ENCODE data around the gene TASP1. TPM values are rescaled to one million over a fixed set of nuclear protein-coding genes. Genes with fewer than 3 reads are reported as not detected.

TASP1 gene
- total RNA-seq, 2 donors from 2014 or later = 15.8 to 16.6 TPM

- no peaks in the 10 kb centered on the region for H3K36me3 ChIP-seq (ENCODE audit: control insufficient read depth, insufficient read depth, low read length)
- Mint-ChIP-seq H3K27me3 (ENCODE audit: insufficient read depth) (no peaks in the 10 kb centered on the region), H3K4me1 (peaks cover 9% of the 10 kb centered on the region), H3K36me3 (ENCODE audit: low read depth) (no peaks in the 10 kb centered on the region), H3K4me3 (no peak overlapping the region), H3K9me3 (peaks cover 2% of the 10 kb centered on the region), H3K27ac (no peak overlapping the region)
- H3K4me3 ChIP-seq (ENCODE audit: low read length) = no peak overlapping the region
- no peak overlapping the region for H3K27ac ChIP-seq (ENCODE audit: low read depth, low read length)
- TF ChIP-seq, protein P1, sequence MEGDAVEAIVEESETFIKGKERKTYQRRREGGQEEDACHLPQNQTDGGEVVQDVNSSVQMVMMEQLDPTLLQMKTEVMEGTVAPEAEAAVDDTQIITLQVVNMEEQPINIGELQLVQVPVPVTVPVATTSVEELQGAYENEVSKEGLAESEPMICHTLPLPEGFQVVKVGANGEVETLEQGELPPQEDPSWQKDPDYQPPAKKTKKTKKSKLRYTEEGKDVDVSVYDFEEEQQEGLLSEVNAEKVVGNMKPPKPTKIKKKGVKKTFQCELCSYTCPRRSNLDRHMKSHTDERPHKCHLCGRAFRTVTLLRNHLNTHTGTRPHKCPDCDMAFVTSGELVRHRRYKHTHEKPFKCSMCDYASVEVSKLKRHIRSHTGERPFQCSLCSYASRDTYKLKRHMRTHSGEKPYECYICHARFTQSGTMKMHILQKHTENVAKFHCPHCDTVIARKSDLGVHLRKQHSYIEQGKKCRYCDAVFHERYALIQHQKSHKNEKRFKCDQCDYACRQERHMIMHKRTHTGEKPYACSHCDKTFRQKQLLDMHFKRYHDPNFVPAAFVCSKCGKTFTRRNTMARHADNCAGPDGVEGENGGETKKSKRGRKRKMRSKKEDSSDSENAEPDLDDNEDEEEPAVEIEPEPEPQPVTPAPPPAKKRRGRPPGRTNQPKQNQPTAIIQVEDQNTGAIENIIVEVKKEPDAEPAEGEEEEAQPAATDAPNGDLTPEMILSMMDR (conservative IDR thresholded peaks at IDR 0.05) = no peak
- no peaks in the 10 kb centered on the region for H3K27me3 ChIP-seq (ENCODE audit: control insufficient read depth, insufficient read depth, low read length, poor library complexity, severe bottlenecking)
- H3K9me3 ChIP-seq (ENCODE audit: control insufficient read depth, low read length) = no peaks in the 10 kb centered on the region
- no peak for DNase-seq
- H3K9ac ChIP-seq (ENCODE audit: extremely low read depth, low read length, poor library complexity, severe bottlenecking) = no peak overlapping the region
- no peaks in the 10 kb centered on the region for H3K4me1 ChIP-seq (ENCODE audit: control insufficient read depth, insufficient read depth, low read length)
These were observed 31.4 kb upstream of the TASP1 start for GRCh38 chr20:13670160-13670559.

GRCh38 chr20:13665709-13666395 lies 27.1 kb upstream of the TASP1 start:
- Histone ChIP-seq H3K9ac (ENCODE audit: extremely low read depth, low read length, poor library complexity, severe bottlenecking) (no peak overlapping the region), H3K4me3 (ENCODE audit: low read length) (no peak overlapping the region), H3K36me3 (ENCODE audit: control insufficient read depth, insufficient read depth, low read length) (no peaks in the 10 kb centered on the region), H3K4me1 (ENCODE audit: control insufficient read depth, insufficient read depth, low read length) (no peaks in the 10 kb centered on the region), H3K9me3 (ENCODE audit: control insufficient read depth, low read length) (no peaks in the 10 kb centered on the region), H3K27ac (ENCODE audit: low read depth, low read length) (no peak overlapping the region), H3K27me3 (ENCODE audit: control insufficient read depth, insufficient read depth, low read length, poor library complexity, severe bottlenecking) (no peaks in the 10 kb centered on the region)
- WGBS, 2 experiments (ENCODE audit: insufficient coverage in 1 of 2, insufficient read length in 1 of 2) = 85 to 92% methylated on average over 3 to 7 of the region's 7 CpGs
- Mint-ChIP-seq H3K9me3 (no peaks in the 10 kb centered on the region), H3K4me3 (no peak overlapping the region), H3K4me1 (peaks cover 9% of the 10 kb centered on the region), H3K36me3 (ENCODE audit: low read depth) (no peaks in the 10 kb centered on the region), H3K27ac (no peak overlapping the region), H3K27me3 (ENCODE audit: insufficient read depth) (peaks cover 2% of the 10 kb centered on the region)
- TF ChIP-seq, protein P1 (conservative IDR thresholded peaks at IDR 0.05) = no peak
- DNase-seq = no peak

DNA sequence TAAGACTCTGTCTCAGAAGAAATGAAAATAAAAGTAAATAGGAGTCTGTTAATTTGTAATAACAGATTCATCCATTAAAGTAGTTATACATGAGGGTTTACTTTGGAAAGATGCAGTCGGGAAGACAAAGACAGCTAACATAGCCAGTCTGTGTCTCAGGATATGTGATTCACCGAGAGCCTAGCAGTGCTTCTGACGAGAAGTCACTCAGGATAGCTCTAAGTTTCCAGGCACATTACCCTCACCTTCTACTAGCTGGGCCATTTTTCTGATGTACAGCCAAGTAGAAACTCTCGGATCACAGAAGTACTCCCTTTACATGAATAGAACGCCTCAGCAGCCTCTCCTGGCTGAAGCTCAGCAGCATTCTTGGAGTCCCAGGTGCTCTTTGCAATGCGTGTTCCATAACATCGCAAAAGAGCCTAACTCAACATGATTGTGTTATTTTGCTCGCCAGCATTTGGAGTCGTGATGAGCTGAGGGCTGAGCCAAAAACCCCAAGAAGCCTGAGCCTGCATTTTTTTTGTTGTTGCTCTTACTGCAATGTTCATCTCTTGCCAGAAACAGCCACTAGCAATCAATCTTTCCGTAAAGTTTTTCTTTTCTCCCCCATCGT lies 22.4 kb upstream of the TASP1 start:
- TF ChIP-seq, protein P1 (conservative IDR thresholded peaks at IDR 0.05) = no peak
- Mint-ChIP-seq H3K27me3 (ENCODE audit: insufficient read depth) (peaks cover 2% of the 10 kb centered on the region), H3K9me3 (no peaks in the 10 kb centered on the region), H3K36me3 (ENCODE audit: low read depth) (no peaks in the 10 kb centered on the region), H3K4me3 (no peak overlapping the region), H3K4me1 (no peaks in the 10 kb centered on the region), H3K27ac (no peak overlapping the region)
- no peaks in the 10 kb centered on the region for H3K36me3 ChIP-seq (ENCODE audit: control insufficient read depth, insufficient read depth, low read length)
- WGBS, 2 experiments (ENCODE audit: insufficient coverage in 1 of 2, insufficient read length in 1 of 2) = 91 to 95% methylated on average over 8 to 10 of the region's 11 CpGs
- DNase-seq = no peak
- no peak overlapping the region for H3K27ac ChIP-seq (ENCODE audit: low read depth, low read length)
- no peak overlapping the region for H3K4me3 ChIP-seq (ENCODE audit: low read length)
- no peaks in the 10 kb centered on the region for H3K4me1 ChIP-seq (ENCODE audit: control insufficient read depth, insufficient read depth, low read length)
- H3K9me3 ChIP-seq (ENCODE audit: control insufficient read depth, low read length) = no peaks in the 10 kb centered on the region
- no peaks in the 10 kb centered on the region for H3K27me3 ChIP-seq (ENCODE audit: control insufficient read depth, insufficient read depth, low read length, poor library complexity, severe bottlenecking)
- H3K9ac ChIP-seq (ENCODE audit: extremely low read depth, low read length, poor library complexity, severe bottlenecking) = no peak overlapping the region

Measured in endodermal cell (in vitro differentiated cells).